ENCODE results near the gene FILIP1. TPM values are rescaled to one million over a fixed set of nuclear protein-coding genes. Genes with fewer than 3 reads are reported as not detected.

The FILIP1 gene
- total and polyA plus RNA-seq, 2 of the 8 experiments (the other 6 are each of a cell fraction or from before 2014, with no cell fraction given), result 2.4 to 5.7 TPM

DNA sequence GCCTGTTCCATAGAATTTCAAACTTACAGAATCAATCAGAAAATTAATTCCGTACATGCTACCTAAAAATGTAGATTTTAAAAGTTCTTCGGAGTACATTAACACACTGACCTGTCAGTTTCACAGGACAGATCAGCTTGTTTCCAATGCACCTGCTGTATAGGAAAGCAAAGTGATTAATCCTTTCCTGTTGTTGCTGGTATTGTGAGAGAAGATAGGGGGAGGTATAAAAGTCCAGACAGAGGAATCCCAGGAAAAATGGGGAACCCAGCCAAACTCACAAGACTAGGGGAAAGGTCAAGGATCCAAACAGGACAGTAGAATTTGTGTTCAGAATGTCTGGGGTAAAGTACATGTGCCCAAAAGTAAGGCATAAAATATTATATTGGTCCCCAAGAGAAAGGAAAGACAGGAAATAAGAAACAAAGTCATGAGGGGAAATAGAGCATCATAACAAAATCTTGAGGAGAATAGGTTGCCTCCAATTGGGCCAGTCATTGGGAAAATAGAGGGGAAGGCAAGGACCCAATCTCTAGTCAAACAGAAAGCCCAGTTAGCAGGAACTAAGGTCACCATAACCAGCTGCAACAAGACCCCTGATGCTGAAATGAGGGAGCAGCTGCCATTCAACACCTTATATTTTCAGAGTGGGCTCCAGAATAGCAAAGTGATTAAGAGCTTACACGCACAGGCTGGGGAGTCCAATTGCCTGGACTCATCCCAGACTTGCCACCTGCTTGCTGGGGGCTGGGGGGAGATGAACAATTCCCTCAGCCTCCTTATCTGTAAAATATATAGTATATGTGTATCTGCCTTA lies 10.3 kb downstream of the FILIP1 start:
- no peak overlapping the region for H2AFZ ChIP-seq (ENCODE audit: low read length)
- H2BK20ac ChIP-seq (ENCODE audit: low read length), result no peak overlapping the region
- H2AK5ac ChIP-seq (ENCODE audit: low read depth, low read length), result no peak overlapping the region
- no peak overlapping the region for H2BK5ac ChIP-seq (ENCODE audit: low read depth, low read length)
- no peak overlapping the region for H4K91ac ChIP-seq (replicated peaks; ENCODE audit: insufficient read length, low read length)
- H3K23me2 ChIP-seq (ENCODE audit: low read depth, low read length), result peaks cover 1% of the 10 kb centered on the region; the same call in 1 of the 2 replicates
- H2BK120ac ChIP-seq (replicated peaks; ENCODE audit: low read depth, low read length), result no peak overlapping the region
- no peak for DNase-seq (ENCODE audit: low read depth in 1 of 2, low spot score in 2 of 2)
- no peak overlapping the region for H4K8ac ChIP-seq (ENCODE audit: extremely low read depth, insufficient read depth, low read length)
- no peak overlapping the region for H3K14ac ChIP-seq (ENCODE audit: insufficient read length)
- no peak overlapping the region for H3K27ac ChIP-seq (ENCODE audit: low read depth, low read length)
- no peak overlapping the region for H3K4me2 ChIP-seq (ENCODE audit: insufficient read depth in 1 of 2, low read depth in 2 of 2, low read length in 2 of 2)
- no peak overlapping the region for H3K56ac ChIP-seq (replicated peaks; ENCODE audit: insufficient read length, low read depth, low read length)
- no peaks in the 10 kb centered on the region for H4K20me1 ChIP-seq (replicated peaks in 1 of 2; ENCODE audit: control insufficient read depth in 1 of 2, insufficient read depth in 2 of 2, low read length in 2 of 2)
- peaks cover 0 to 10% (median 4%) of the 10 kb centered on the region in 4 experiments; a peak in 3 of 7 replicates for H3K4me1 ChIP-seq (replicated peaks in 1 of 4; ENCODE audit: control insufficient read depth in 3 of 4, insufficient read depth in 4 of 4, low read length in 3 of 4)
- no peak overlapping the region for H2BK12ac ChIP-seq (ENCODE audit: low read depth, low read length)
- H2BK15ac ChIP-seq (ENCODE audit: low read length), result no peak overlapping the region
- no peak overlapping the region for H3K23ac ChIP-seq (ENCODE audit: insufficient read length)
- H4K5ac ChIP-seq (ENCODE audit: insufficient read length, low read depth, low read length), result no peak overlapping the region
- no peaks in the 10 kb centered on the region for H3K36me3 ChIP-seq (ENCODE audit: control insufficient read depth in 2 of 4, insufficient read depth in 4 of 4, low read length in 3 of 4)
- H3K18ac ChIP-seq (ENCODE audit: extremely low read depth, low read length), result no peak overlapping the region
- H3K9ac ChIP-seq (replicated peaks in 1 of 4; ENCODE audit: extremely low read depth in 1 of 4, low read depth in 3 of 4, low read length in 3 of 4), result no peak overlapping the region
- no peak overlapping the region for H3K4me3 ChIP-seq (ENCODE audit: extremely low read depth in 1 of 4, insufficient read depth in 2 of 4, low read depth in 3 of 4, low read length in 4 of 4)
- no peaks in the 10 kb centered on the region for H3K9me3 ChIP-seq (ENCODE audit: insufficient read depth in 2 of 2, low read depth in 1 of 2, low read length in 1 of 2)
- POLR2A ChIA-PET (ENCODE audit: partially characterized antibody), result interaction anchor here (1.3 kb wide), 1 partner anchor 149 kb away, joined by 3 read pairs; no protein-coding TSS in a partner anchor
- whole genome bisulfite sequencing, 2 experiments (ENCODE audit: extremely low coverage in 1 of 2, insufficient coverage in 1 of 2, insufficient read length in 1 of 2, insufficient replicate concordance in 2 of 2, low coverage in 1 of 2, low lambda C conversion rate in 2 of 2, missing lambda C conversion rate in 1 of 2), result 73% methylated on average over 3 of the region's 3 CpGs; no CpG with 5 or more reads in 1 of the 2 experiments
- H3K4ac ChIP-seq (replicated peaks; ENCODE audit: insufficient read length, low read depth, low read length), result no peak overlapping the region
- no peak for FAIRE-seq
- no peaks in the 10 kb centered on the region for H3K79me2 ChIP-seq (ENCODE audit: control insufficient read depth in 1 of 2, insufficient read depth in 2 of 2, low read length in 2 of 2)
- H3K27me3 ChIP-seq (replicated peaks in 1 of 4; ENCODE audit: control insufficient read depth in 3 of 4, extremely low read depth in 1 of 4, insufficient read depth in 3 of 4, low read length in 3 of 4), result no peaks in the 10 kb centered on the region
- CTCF ChIA-PET (ENCODE audit: partially characterized antibody), result interaction anchor here (1.0 to 2.2 kb wide), 8 partner anchors 8 to 45 kb away, joined by 3 to 12 read pairs (median 4); partner anchors contain the start of gene FILIP1
- H3K79me1 ChIP-seq (ENCODE audit: low read depth, low read length), result no peaks in the 10 kb centered on the region
- TF ChIP-seq CBX5 (IDR thresholded peaks at IDR 0.05; ENCODE audit: low read depth, low read length) (no peak), EGR1 (IDR thresholded peaks at IDR 0.05; ENCODE audit: borderline replicate concordance, low read depth, low read length) (no peak), CBX8 (IDR thresholded peaks at IDR 0.05; ENCODE audit: borderline replicate concordance, low read depth, low read length) (no peak), BRCA1 (IDR thresholded peaks at IDR 0.05; ENCODE audit: low read depth, low read length) (no peak), POLR2A (IDR thresholded peaks at IDR 0.05; ENCODE audit: control extremely low read depth in 1 of 2, low read depth in 2 of 2, low read length in 2 of 2) (no peak)
- TF ChIP-seq, protein P1, sequence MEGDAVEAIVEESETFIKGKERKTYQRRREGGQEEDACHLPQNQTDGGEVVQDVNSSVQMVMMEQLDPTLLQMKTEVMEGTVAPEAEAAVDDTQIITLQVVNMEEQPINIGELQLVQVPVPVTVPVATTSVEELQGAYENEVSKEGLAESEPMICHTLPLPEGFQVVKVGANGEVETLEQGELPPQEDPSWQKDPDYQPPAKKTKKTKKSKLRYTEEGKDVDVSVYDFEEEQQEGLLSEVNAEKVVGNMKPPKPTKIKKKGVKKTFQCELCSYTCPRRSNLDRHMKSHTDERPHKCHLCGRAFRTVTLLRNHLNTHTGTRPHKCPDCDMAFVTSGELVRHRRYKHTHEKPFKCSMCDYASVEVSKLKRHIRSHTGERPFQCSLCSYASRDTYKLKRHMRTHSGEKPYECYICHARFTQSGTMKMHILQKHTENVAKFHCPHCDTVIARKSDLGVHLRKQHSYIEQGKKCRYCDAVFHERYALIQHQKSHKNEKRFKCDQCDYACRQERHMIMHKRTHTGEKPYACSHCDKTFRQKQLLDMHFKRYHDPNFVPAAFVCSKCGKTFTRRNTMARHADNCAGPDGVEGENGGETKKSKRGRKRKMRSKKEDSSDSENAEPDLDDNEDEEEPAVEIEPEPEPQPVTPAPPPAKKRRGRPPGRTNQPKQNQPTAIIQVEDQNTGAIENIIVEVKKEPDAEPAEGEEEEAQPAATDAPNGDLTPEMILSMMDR (IDR thresholded peaks at IDR 0.05; ENCODE audit: control extremely low read depth in 1 of 3, insufficient read depth in 1 of 3, low read depth in 1 of 3, low read length in 3 of 3), result no peak

Measured in H1 (cell line).